HL-60 (cell line): ENCODE data around the gene LYPLA2.

ENCODE experiments used
- DNase-seq, 2 experiments: peaks; one replicate each; pipeline ENCODE4 v3.0.0-alpha.2; 2010 to 2020; ENCODE audit warnings: low read depth in 1 of 2, low spot score in 1 of 2
- H3K27ac ChIP-seq: fragments of 250-450 bp; sonication (Bioruptor Pico); replicated peaks from 2 replicates; pipeline ENCODE4 v1.5.1; 2020; ENCODE audit warnings: mild to moderate bottlenecking, moderate library complexity
- H3K27me3 ChIP-seq: fragments of 250-450 bp; sonication (Bioruptor Pico); 2 replicates; pipeline ENCODE4 v1.5.1; 2021; ENCODE audit warnings: mild to moderate bottlenecking, moderate library complexity; ENCODE audit not compliant: insufficient read depth, poor library complexity, severe bottlenecking
- H3K4me3 ChIP-seq: replicated peaks from 2 replicates; pipeline ENCODE4 v1.5.1; 2011; ENCODE audit warnings: mild to moderate bottlenecking, control low read depth, low read length; ENCODE audit not compliant: insufficient read depth
- CTCF ChIP-seq: IDR thresholded peaks from one replicate; pipeline ENCODE4 v1.5.1; 2011; ENCODE audit warnings: low read length, control low read depth, inconsistent platforms; ENCODE audit not compliant: insufficient read depth
- GABPA ChIP-seq: IDR thresholded peaks from 2 replicates; pipeline ENCODE4 v1.6.1; 2012; ENCODE audit warnings: low read depth
- POLR2AphosphoS5 ChIP-seq: IDR thresholded peaks from 2 replicates; pipeline ENCODE4 v1.6.1; 2012; ENCODE audit warnings: low read depth
- REST ChIP-seq: IDR thresholded peaks from 2 replicates; pipeline ENCODE4 v1.6.1; 2012; ENCODE audit warnings: low read depth; ENCODE audit not compliant: insufficient replicate concordance
- SPI1 ChIP-seq: IDR thresholded peaks from 2 replicates; pipeline ENCODE4 v1.6.1; 2012; ENCODE audit warnings: low read depth, mild to moderate bottlenecking, borderline replicate concordance

The LYPLA2 gene

GRCh38 chr1:23751050-23751814, 39.7 kb upstream of the LYPLA2 start:
- H3K27ac ChIP-seq: no peak overlapping the region
- peak in 1 of 2 experiments; percentile 69 for DNase-seq
- no peaks in the 10 kb centered on the region for H3K27me3 ChIP-seq
- TF ChIP-seq SPI1 (no peak), GABPA (no peak), CTCF (peak; percentile 79), POLR2AphosphoS5 (no peak), REST (no peak)
- no peak overlapping the region for H3K4me3 ChIP-seq

- Histone ChIP-seq H3K27me3 (no peaks in the 10 kb centered on the region), H3K4me3 (no peak overlapping the region), H3K27ac (no peak overlapping the region)
- TF ChIP-seq CTCF (no peak), REST (no peak), POLR2AphosphoS5 (no peak), SPI1 (no peak), GABPA (no peak)
- DNase-seq: no peak
Measured at GRCh38 chr1:23751815-23752200, 39.1 kb upstream of the LYPLA2 start.

- Histone ChIP-seq H3K27ac (no peak overlapping the region), H3K4me3 (no peak overlapping the region), H3K27me3 (no peaks in the 10 kb centered on the region)
- DNase-seq: no peak
- no peak for TF ChIP-seq GABPA
- no peak for TF ChIP-seq POLR2AphosphoS5
- TF ChIP-seq CTCF: no peak
- no peak for TF ChIP-seq SPI1
- TF ChIP-seq REST: no peak
Measured at GRCh38 chr1:23752909-23753308, 38.0 kb upstream of the LYPLA2 start.
